WTC11 (cell line): Measurements from ENCODE around the gene RNF121. TPM values are rescaled to one million over a fixed set of nuclear protein-coding genes. Genes with fewer than 3 reads are reported as not detected.

Experiments used
- ATAC-seq: fragments of 200-7000 bp; cut with Tn5 transposase; 2 replicates; pipeline ENCODE4 v1.10.0; 2021; ENCODE audit warnings: mild to moderate bottlenecking, moderate library complexity
- CTCF ChIA-PET: fragments of 300-600 bp; sonication (Branson Sonifier 250); formaldehyde crosslinking; loops from one replicate; lab custom pipeline; 2021; ENCODE audit warnings: antibody characterized with exemption; lab: Charles Lee
- POLR2A ChIA-PET: fragments of 350-600 bp; sonication (Branson Sonifier 250); formaldehyde crosslinking; loops from one replicate; lab custom pipeline; 2021; ENCODE audit warnings: antibody characterized with exemption; lab: Charles Lee
- DNase-seq: peaks from one replicate; pipeline ENCODE4 v3.0.0; 2021; ENCODE audit warnings: low spot score
- H3K27ac Mint-ChIP-seq: 2 replicates; pipeline ENCODE4 v1.8.0; 2021; ENCODE audit warnings: mixed read lengths
- H3K27me3 Mint-ChIP-seq: 2 replicates; pipeline ENCODE4 v1.8.0; 2021; ENCODE audit warnings: low read depth, mild to moderate bottlenecking, moderate library complexity, mixed read lengths
- H3K36me3 Mint-ChIP-seq: 2 replicates; pipeline ENCODE4 v1.8.0; 2021; ENCODE audit warnings: mixed read lengths
- H3K4me1 Mint-ChIP-seq: 2 replicates; pipeline ENCODE4 v1.8.0; 2022; ENCODE audit warnings: mixed read lengths
- H3K4me3 Mint-ChIP-seq: 2 replicates; pipeline ENCODE4 v1.8.0; 2021; ENCODE audit warnings: mild to moderate bottlenecking, moderate library complexity, mixed read lengths
- H3K9me3 Mint-ChIP-seq: 2 replicates; pipeline ENCODE4 v1.8.0; 2021; ENCODE audit warnings: mixed read lengths
- ATF2 ChIP-seq: sonication (generic); formaldehyde crosslinking; IDR thresholded peaks from 2 replicates; pipeline ENCODE4 v1.8.1; 2022; ENCODE audit warnings: low read depth, missing genetic modification reagents, borderline replicate concordance
- CDX4 ChIP-seq: fragments of 250-450 bp; sonication (Bioruptor Pico); IDR thresholded peaks from 2 replicates; pipeline ENCODE4 v1.9.0; 2021; ENCODE audit warnings: moderate library complexity, mild to moderate bottlenecking, inconsistent platforms, borderline replicate concordance
- GRHL2 ChIP-seq: fragments of 250-450 bp; sonication (Bioruptor Pico); IDR thresholded peaks from 2 replicates; pipeline ENCODE4 v1.8.0; 2022; ENCODE audit warnings: mild to moderate bottlenecking, moderate library complexity; ENCODE audit not compliant: insufficient replicate concordance, severe bottlenecking
- IRF2 ChIP-seq: sonication (generic); formaldehyde crosslinking; IDR thresholded peaks from 2 replicates; pipeline ENCODE4 v1.8.0; 2022; ENCODE audit warnings: low read depth, missing genetic modification reagents, borderline replicate concordance
- KAT7 ChIP-seq: sonication (generic); formaldehyde crosslinking; IDR thresholded peaks from 2 replicates; pipeline ENCODE4 v1.8.1; 2023; ENCODE audit warnings: missing genetic modification reagents, mild to moderate bottlenecking, borderline replicate concordance
- MLX ChIP-seq: sonication (generic); formaldehyde crosslinking; IDR thresholded peaks from 2 replicates; pipeline ENCODE4 v1.8.1; 2023; ENCODE audit warnings: mild to moderate bottlenecking, missing genetic modification reagents, moderate library complexity
- NFYB ChIP-seq: sonication (generic); formaldehyde crosslinking; conservative IDR thresholded peaks from 2 replicates; pipeline ENCODE4 v1.8.0; 2022; ENCODE audit warnings: low read depth, missing genetic modification reagents
- NR1H2 ChIP-seq: sonication (generic); formaldehyde crosslinking; IDR thresholded peaks from 2 replicates; pipeline ENCODE4 v1.9.0; 2021; ENCODE audit warnings: mild to moderate bottlenecking, moderate library complexity, missing genetic modification reagents
- OVOL2 ChIP-seq: fragments of 250-450 bp; sonication (Bioruptor Pico); IDR thresholded peaks from 2 replicates; pipeline ENCODE4 v1.9.0; 2021; ENCODE audit warnings: mild to moderate bottlenecking, borderline replicate concordance
- SOX15 ChIP-seq: fragments of 250-450 bp; sonication (Bioruptor Pico); IDR thresholded peaks from 2 replicates; pipeline ENCODE4 v1.9.0; 2021; ENCODE audit warnings: mild to moderate bottlenecking
- SP1 ChIP-seq: sonication (generic); formaldehyde crosslinking; conservative IDR thresholded peaks from 2 replicates; pipeline ENCODE4 v1.8.1; 2022; ENCODE audit warnings: missing genetic modification reagents
- TEAD4 ChIP-seq: sonication (generic); formaldehyde crosslinking; IDR thresholded peaks from 2 replicates; pipeline ENCODE4 v1.8.0; 2022; ENCODE audit warnings: mild to moderate bottlenecking, missing genetic modification reagents
- USF1 ChIP-seq: sonication (generic); formaldehyde crosslinking; IDR thresholded peaks from 2 replicates; pipeline ENCODE4 v1.8.0; 2022; ENCODE audit warnings: mild to moderate bottlenecking, missing genetic modification reagents
- ZBTB21 ChIP-seq: sonication (generic); formaldehyde crosslinking; IDR thresholded peaks from 2 replicates; pipeline ENCODE4 v1.8.1; 2023; ENCODE audit warnings: mild to moderate bottlenecking, missing genetic modification reagents, borderline replicate concordance
- ZBTB43 ChIP-seq: sonication (generic); formaldehyde crosslinking; IDR thresholded peaks from 2 replicates; pipeline ENCODE4 v1.8.1; 2023; ENCODE audit warnings: mild to moderate bottlenecking, missing genetic modification reagents
- ZNF219 ChIP-seq: sonication (generic); formaldehyde crosslinking; IDR thresholded peaks from 2 replicates; pipeline ENCODE4 v1.8.0; 2023; ENCODE audit warnings: missing genetic modification reagents, mild to moderate bottlenecking, borderline replicate concordance
- ZNF232 ChIP-seq: sonication (generic); formaldehyde crosslinking; IDR thresholded peaks from 2 replicates; pipeline ENCODE4 v1.8.0; 2022; ENCODE audit warnings: mild to moderate bottlenecking, missing genetic modification reagents
- ZNF425 ChIP-seq: fragments of 250-450 bp; sonication (Bioruptor Pico); conservative IDR thresholded peaks from 2 replicates; pipeline ENCODE4 v1.9.0; 2021; ENCODE audit warnings: mild to moderate bottlenecking
- total RNA-seq: library from RNA; stranded (reverse); gene quantifications from 3 replicates; pipeline ENCODE4 v1.2.3, GENCODE V29; 2021

Gene RNF121
- total RNA-seq, 1 experiment from 2014 or later, result 40.2 TPM

GRCh38 chr11:72037554-72038311 lies 108.9 kb downstream of the RNF121 start:
- TF ChIP-seq OVOL2 (CRISPR knock-in tag) (no peak), GRHL2 (CRISPR knock-in tag) (no peak), SP1 (CRISPR knock-in tag) (no peak), TEAD4 (CRISPR knock-in tag) (no peak), ZBTB43 (CRISPR knock-in tag) (no peak), ZBTB21 (no peak), IRF2 (CRISPR knock-in tag) (no peak), NFYB (CRISPR knock-in tag) (no peak), ATF2 (CRISPR knock-in tag) (no peak), KAT7 (no peak), ZNF232 (CRISPR knock-in tag) (no peak), SOX15 (no peak)
- TF ChIP-seq, all 79 proteins: peak for 0
- H3K4me3 Mint-ChIP-seq, result no peak overlapping the region
- ATAC-seq (no peak), DNase-seq (no peak)
- no peak overlapping the region for H3K27ac Mint-ChIP-seq
- POLR2A ChIA-PET, result no interaction called here
- peaks cover 21% of the 10 kb centered on the region for H3K4me1 Mint-ChIP-seq
- no peaks in the 10 kb centered on the region for H3K9me3 Mint-ChIP-seq
- CTCF ChIA-PET, result interaction anchor here (0.7 to 4.7 kb wide), 4 partner anchors 13 to 418 kb away, joined by 3 to 81 read pairs (median 16); no protein-coding TSS in a partner anchor
- peaks cover 20% of the 10 kb centered on the region for H3K36me3 Mint-ChIP-seq
- no peaks in the 10 kb centered on the region; the same call in 1 of the 2 replicates for H3K27me3 Mint-ChIP-seq

GRCh38 chr11:72038491-72038890 lies 109.6 kb downstream of the RNF121 start:
- Mint-ChIP-seq H3K27me3 (no peaks in the 10 kb centered on the region; the same call in 1 of the 2 replicates), H3K9me3 (no peaks in the 10 kb centered on the region), H3K4me3 (no peak overlapping the region), H3K4me1 (peaks cover 25% of the 10 kb centered on the region), H3K36me3 (peaks cover 17% of the 10 kb centered on the region), H3K27ac (no peak overlapping the region)
- CTCF ChIA-PET, result interaction anchor here (0.6 to 4.7 kb wide), 9 partner anchors 14 to 417 kb away, joined by 3 to 81 read pairs (median 4); no protein-coding TSS in a partner anchor
- ATAC-seq (no peak), DNase-seq (no peak)
- POLR2A ChIA-PET, result interaction anchor here (0.6 kb wide), 1 partner anchor 110 kb away, joined by 3 read pairs; the partner anchor contains the start of gene XNDC1N
- TF ChIP-seq CDX4 (no peak), ZNF425 (CRISPR knock-in tag) (no peak), ZNF219 (CRISPR knock-in tag) (no peak), SOX15 (no peak), MLX (CRISPR knock-in tag) (no peak), NR1H2 (CRISPR knock-in tag) (no peak), USF1 (CRISPR knock-in tag) (no peak)
